SU-DHL-6 (cell line): ENCODE results near the gene MED23.

Experiments
- EZH2phosphoT487 ChIP-seq: fragments of 200-600 bp; sonication (generic), shearing (Covaris generic); conservative IDR thresholded peaks from 2 replicates; pipeline ENCODE4 v1.6.1; 2018; ENCODE audit warnings: mild to moderate bottlenecking, antibody characterized with exemption, low read length, moderate library complexity, mixed read lengths
- TF ChIP-seq, protein P1 (sequence below): fragments of 200-600 bp; sonication (generic); IDR thresholded peaks from one replicate; pipeline ENCODE4 v1.5.1; 2017; ENCODE audit warnings: antibody characterized with exemption, mild to moderate bottlenecking, low read length, moderate library complexity; ENCODE audit not compliant: insufficient read depth, poor library complexity, severe bottlenecking

DNA sequence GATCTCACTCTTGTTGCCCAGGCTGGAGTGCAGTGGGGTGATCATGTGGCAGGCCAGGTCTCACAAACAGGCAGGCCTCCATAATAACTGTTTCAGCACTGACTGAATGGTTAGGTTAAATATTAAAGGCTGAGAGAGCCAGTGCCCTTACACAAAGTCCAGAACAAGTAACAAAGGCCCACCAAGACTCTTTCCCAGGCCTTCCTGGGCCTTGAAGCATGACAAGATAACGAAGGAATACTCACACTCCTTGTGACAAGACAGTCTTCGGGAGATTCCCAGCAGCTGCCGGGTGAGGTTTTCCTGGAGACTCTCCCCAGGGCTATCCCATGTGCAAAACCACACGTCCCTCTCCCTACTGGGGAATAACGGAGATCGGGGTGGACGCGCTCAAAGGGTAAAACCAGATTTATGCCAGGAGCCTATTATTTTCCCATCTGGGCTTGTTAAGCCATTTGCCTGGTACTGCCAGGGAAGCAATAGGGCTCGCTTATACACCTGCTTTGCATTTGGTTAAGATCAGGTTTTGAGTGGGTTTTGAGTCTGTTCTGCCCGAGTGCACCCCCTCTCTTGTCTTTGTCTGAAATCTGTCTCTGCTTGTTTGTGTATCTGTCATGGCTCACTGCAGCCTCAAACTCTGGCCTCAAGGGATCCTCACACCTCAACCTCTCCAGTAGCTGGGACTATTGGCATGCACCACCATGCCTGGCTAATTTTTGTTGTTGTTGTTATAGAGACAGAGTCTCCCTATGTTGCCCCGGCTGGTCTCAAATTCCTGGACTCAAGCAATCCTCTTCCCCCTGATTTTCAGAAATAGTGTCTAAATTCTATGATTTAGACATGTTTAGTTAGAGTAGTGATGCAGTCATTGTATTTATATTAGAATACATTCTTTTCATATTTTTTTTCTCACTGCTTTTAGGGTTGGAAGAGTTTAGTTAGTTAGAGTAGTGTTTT, 7.6 kb upstream of the MED23 start:
- TF ChIP-seq, protein P1, sequence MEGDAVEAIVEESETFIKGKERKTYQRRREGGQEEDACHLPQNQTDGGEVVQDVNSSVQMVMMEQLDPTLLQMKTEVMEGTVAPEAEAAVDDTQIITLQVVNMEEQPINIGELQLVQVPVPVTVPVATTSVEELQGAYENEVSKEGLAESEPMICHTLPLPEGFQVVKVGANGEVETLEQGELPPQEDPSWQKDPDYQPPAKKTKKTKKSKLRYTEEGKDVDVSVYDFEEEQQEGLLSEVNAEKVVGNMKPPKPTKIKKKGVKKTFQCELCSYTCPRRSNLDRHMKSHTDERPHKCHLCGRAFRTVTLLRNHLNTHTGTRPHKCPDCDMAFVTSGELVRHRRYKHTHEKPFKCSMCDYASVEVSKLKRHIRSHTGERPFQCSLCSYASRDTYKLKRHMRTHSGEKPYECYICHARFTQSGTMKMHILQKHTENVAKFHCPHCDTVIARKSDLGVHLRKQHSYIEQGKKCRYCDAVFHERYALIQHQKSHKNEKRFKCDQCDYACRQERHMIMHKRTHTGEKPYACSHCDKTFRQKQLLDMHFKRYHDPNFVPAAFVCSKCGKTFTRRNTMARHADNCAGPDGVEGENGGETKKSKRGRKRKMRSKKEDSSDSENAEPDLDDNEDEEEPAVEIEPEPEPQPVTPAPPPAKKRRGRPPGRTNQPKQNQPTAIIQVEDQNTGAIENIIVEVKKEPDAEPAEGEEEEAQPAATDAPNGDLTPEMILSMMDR, result no peak
- no peak for TF ChIP-seq EZH2phosphoT487
